ENCODE results near the gene DTD1. TPM values are rescaled to one million over a fixed set of nuclear protein-coding genes. Genes with fewer than 3 reads are reported as not detected.

The DTD1 gene
- total RNA-seq, 1 donor from 2014 or later = 38.1 TPM

DNA sequence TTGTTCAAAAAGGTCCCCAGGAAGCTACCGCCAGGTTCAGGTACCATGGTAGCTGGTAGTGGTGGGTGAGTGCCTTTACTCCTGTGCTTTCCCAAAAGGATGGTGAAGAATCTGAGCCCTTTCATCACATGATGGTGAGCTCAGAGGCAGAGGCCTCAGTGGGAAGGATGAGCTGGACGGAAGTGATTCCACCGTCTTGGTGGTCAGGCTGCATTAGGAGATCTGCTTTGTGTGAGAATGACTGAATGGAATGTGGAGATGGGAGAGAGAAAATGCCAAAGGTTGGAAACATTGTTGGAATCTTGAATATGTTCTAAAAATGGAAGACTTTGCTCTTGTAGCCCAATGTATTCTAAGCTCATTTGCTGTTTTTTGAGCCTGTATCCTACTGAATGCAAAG, 117.6 kb downstream of the DTD1 start:
- peak overlapping the region; percentile 65 for H3K4me2 ChIP-seq (ENCODE audit: low read length)
- H3K9ac ChIP-seq (ENCODE audit: low read length) = peak overlapping the region; percentile 65
- Mint-ChIP-seq H3K4me1 (ENCODE audit: low read depth, unreplicated experiment) (peaks cover 35% of the 10 kb centered on the region), H3K4me3 (ENCODE audit: unreplicated experiment) (no peak overlapping the region), H3K27ac (ENCODE audit: unreplicated experiment) (peak overlapping the region; percentile 92), H3K36me3 (ENCODE audit: low read depth, unreplicated experiment) (no peaks in the 10 kb centered on the region), H3K9me3 (ENCODE audit: unreplicated experiment) (no peaks in the 10 kb centered on the region), H3K27me3 (ENCODE audit: low read depth, unreplicated experiment) (no peaks in the 10 kb centered on the region)
- peaks cover 20% of the 10 kb centered on the region for H3K4me1 ChIP-seq (ENCODE audit: insufficient read depth, low read length)
- peak overlapping the region; percentile 11 for H2AFZ ChIP-seq (ENCODE audit: low read depth, low read length)
- H3K27ac ChIP-seq (ENCODE audit: low read depth, low read length) = peak overlapping the region; percentile 88
- no peaks in the 10 kb centered on the region for H3K9me3 ChIP-seq (ENCODE audit: insufficient read depth, low read depth, low read length)
- H3K79me2 ChIP-seq (ENCODE audit: insufficient read depth, low read length) = peaks cover 5% of the 10 kb centered on the region
- H3K4me3 ChIP-seq (ENCODE audit: insufficient read depth, low read depth, low read length) = peak overlapping the region; percentile 6
- FAIRE-seq (peak; percentile 100), DNase-seq (ENCODE audit: low read depth) (peak; percentile 91)
- no peak for TF ChIP-seq EZH2 (IDR thresholded peaks at IDR 0.05; ENCODE audit: insufficient read depth, low read length)
- TF ChIP-seq, protein P1, sequence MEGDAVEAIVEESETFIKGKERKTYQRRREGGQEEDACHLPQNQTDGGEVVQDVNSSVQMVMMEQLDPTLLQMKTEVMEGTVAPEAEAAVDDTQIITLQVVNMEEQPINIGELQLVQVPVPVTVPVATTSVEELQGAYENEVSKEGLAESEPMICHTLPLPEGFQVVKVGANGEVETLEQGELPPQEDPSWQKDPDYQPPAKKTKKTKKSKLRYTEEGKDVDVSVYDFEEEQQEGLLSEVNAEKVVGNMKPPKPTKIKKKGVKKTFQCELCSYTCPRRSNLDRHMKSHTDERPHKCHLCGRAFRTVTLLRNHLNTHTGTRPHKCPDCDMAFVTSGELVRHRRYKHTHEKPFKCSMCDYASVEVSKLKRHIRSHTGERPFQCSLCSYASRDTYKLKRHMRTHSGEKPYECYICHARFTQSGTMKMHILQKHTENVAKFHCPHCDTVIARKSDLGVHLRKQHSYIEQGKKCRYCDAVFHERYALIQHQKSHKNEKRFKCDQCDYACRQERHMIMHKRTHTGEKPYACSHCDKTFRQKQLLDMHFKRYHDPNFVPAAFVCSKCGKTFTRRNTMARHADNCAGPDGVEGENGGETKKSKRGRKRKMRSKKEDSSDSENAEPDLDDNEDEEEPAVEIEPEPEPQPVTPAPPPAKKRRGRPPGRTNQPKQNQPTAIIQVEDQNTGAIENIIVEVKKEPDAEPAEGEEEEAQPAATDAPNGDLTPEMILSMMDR (IDR thresholded peaks at IDR 0.05; ENCODE audit: insufficient read depth, low read depth, low read length) = no peak
- H3K36me3 ChIP-seq (ENCODE audit: insufficient read depth, low read length) = no peaks in the 10 kb centered on the region
- no peaks in the 10 kb centered on the region for H3K27me3 ChIP-seq (ENCODE audit: insufficient read depth, low read length)
- H4K20me1 ChIP-seq (ENCODE audit: insufficient read depth, low read length) = no peaks in the 10 kb centered on the region

GRCh38 chr20:18705910-18706309, 118.1 kb downstream of the DTD1 start:
- FAIRE-seq = no peak
- peak overlapping the region; percentile 65 for H3K4me2 ChIP-seq (ENCODE audit: low read length)

DNA sequence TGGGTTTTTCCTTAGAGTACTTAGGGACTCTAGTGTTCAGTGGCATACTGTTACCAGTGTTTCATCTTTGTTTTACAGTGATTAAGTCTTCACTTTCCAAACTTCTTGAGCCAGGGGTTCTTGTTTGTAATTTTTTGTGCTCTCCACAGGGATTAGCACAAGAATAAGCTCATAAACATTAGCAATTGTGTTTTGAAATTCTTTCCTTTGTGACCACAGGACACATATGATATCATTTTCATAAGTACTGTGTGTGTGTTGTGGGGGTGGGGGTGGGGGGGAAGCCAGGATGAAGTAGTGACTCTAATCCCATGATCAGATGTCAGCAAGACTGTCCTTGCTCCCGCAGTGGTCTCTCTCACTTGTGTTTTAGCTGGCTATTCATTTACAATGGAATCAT, 124.3 kb downstream of the DTD1 start:
- H3K36me3 Mint-ChIP-seq (ENCODE audit: low read depth, unreplicated experiment) = peaks cover 7% of the 10 kb centered on the region
- H3K4me1 Mint-ChIP-seq (ENCODE audit: low read depth, unreplicated experiment) = peaks cover 5% of the 10 kb centered on the region
- DNase-seq (ENCODE audit: low read depth) (no peak), FAIRE-seq (no peak)
- Histone ChIP-seq H2AFZ (ENCODE audit: low read depth, low read length) (no peak overlapping the region), H3K4me2 (ENCODE audit: low read length) (no peak overlapping the region), H3K36me3 (ENCODE audit: insufficient read depth, low read length) (no peaks in the 10 kb centered on the region), H3K27me3 (ENCODE audit: insufficient read depth, low read length) (no peaks in the 10 kb centered on the region), H3K79me2 (ENCODE audit: insufficient read depth, low read length) (peaks cover 2% of the 10 kb centered on the region), H4K20me1 (ENCODE audit: insufficient read depth, low read length) (no peaks in the 10 kb centered on the region), H3K9ac (ENCODE audit: low read length) (no peak overlapping the region), H3K4me3 (ENCODE audit: insufficient read depth, low read depth, low read length) (no peak overlapping the region), H3K9me3 (ENCODE audit: insufficient read depth, low read depth, low read length) (no peaks in the 10 kb centered on the region), H3K4me1 (ENCODE audit: insufficient read depth, low read length) (no peaks in the 10 kb centered on the region), H3K27ac (ENCODE audit: low read depth, low read length) (no peak overlapping the region)
- no peaks in the 10 kb centered on the region for H3K27me3 Mint-ChIP-seq (ENCODE audit: low read depth, unreplicated experiment)
- peaks cover 2% of the 10 kb centered on the region for H3K9me3 Mint-ChIP-seq (ENCODE audit: unreplicated experiment)
- H3K4me3 Mint-ChIP-seq (ENCODE audit: unreplicated experiment) = no peak overlapping the region
- TF ChIP-seq EZH2 (IDR thresholded peaks at IDR 0.05; ENCODE audit: insufficient read depth, low read length) = no peak
- TF ChIP-seq, protein P1 (IDR thresholded peaks at IDR 0.05; ENCODE audit: insufficient read depth, low read depth, low read length) = no peak
- H3K27ac Mint-ChIP-seq (ENCODE audit: unreplicated experiment) = peak overlapping the region; percentile 53

More at GRCh38 chr20:18705910-18706309, 118.1 kb downstream of the DTD1 start:
- Mint-ChIP-seq H3K36me3 (ENCODE audit: low read depth, unreplicated experiment) (no peaks in the 10 kb centered on the region), H3K27me3 (ENCODE audit: low read depth, unreplicated experiment) (no peaks in the 10 kb centered on the region), H3K4me3 (ENCODE audit: unreplicated experiment) (no peak overlapping the region), H3K27ac (ENCODE audit: unreplicated experiment) (peak overlapping the region; percentile 92), H3K4me1 (ENCODE audit: low read depth, unreplicated experiment) (peaks cover 35% of the 10 kb centered on the region), H3K9me3 (ENCODE audit: unreplicated experiment) (no peaks in the 10 kb centered on the region)
- TF ChIP-seq EZH2 (IDR thresholded peaks at IDR 0.05; ENCODE audit: insufficient read depth, low read length) = no peak
- TF ChIP-seq, protein P1 (IDR thresholded peaks at IDR 0.05; ENCODE audit: insufficient read depth, low read depth, low read length) = no peak
- Histone ChIP-seq H3K9ac (ENCODE audit: low read length) (peak overlapping the region; percentile 43), H2AFZ (ENCODE audit: low read depth, low read length) (no peak overlapping the region), H3K36me3 (ENCODE audit: insufficient read depth, low read length) (no peaks in the 10 kb centered on the region), H4K20me1 (ENCODE audit: insufficient read depth, low read length) (no peaks in the 10 kb centered on the region), H3K79me2 (ENCODE audit: insufficient read depth, low read length) (peaks cover 5% of the 10 kb centered on the region), H3K9me3 (ENCODE audit: insufficient read depth, low read depth, low read length) (no peaks in the 10 kb centered on the region), H3K27me3 (ENCODE audit: insufficient read depth, low read length) (no peaks in the 10 kb centered on the region), H3K27ac (ENCODE audit: low read depth, low read length) (peak overlapping the region; percentile 88), H3K4me3 (ENCODE audit: insufficient read depth, low read depth, low read length) (peak overlapping the region; percentile 6), H3K4me1 (ENCODE audit: insufficient read depth, low read length) (peaks cover 20% of the 10 kb centered on the region)
- DNase-seq (ENCODE audit: low read depth) = no peak

Data from astrocyte (in vitro differentiated cells and primary cell).